Neural cell (in vitro differentiated cells): ENCODE data around the gene ACTG2.

Experiments used
- EP300 ChIP-seq: fragments of 450-650 bp; conservative IDR thresholded peaks from 2 replicates; pipeline ENCODE4 v1.6.1; 2014; ENCODE audit warnings: antibody characterized with exemption, mild to moderate bottlenecking, moderate library complexity; ENCODE audit not compliant: poor library complexity, severe bottlenecking
- EZH2 ChIP-seq: fragments of 200-600, 300-800 bp; shearing (Covaris generic), sonication (generic); IDR thresholded peaks from 2 replicates; pipeline ENCODE4 v1.6.1; 2014; ENCODE audit warnings: antibody characterized with exemption, low read length, borderline replicate concordance, mild to moderate bottlenecking; ENCODE audit not compliant: insufficient read depth, poor library complexity, severe bottlenecking
- TAF1 ChIP-seq: IDR thresholded peaks from 2 replicates; pipeline ENCODE4 v1.6.1; 2012; ENCODE audit warnings: low read depth

GRCh38 chr2:73965053-73965452, 72.2 kb downstream of the ACTG2 start:
- TF ChIP-seq TAF1 (no peak), EP300 (no peak), EZH2 (no peak)
